HG02588 (cell line): ENCODE data around the gene NXN.
"Not testable (repeated sequence)": the region's sequence is repeated elsewhere in the genome, so short reads cannot be mapped to it uniquely, and the experiment has no call there.

Source experiments
- ATAC-seq: cut with Tn5 transposase; IDR thresholded peaks from one replicate; pipeline ENCODE4 v1.9.1; 2021; ENCODE audit warnings: mild to moderate bottlenecking, moderate library complexity; ENCODE audit not compliant: unreplicated experiment

NXN gene

DNA sequence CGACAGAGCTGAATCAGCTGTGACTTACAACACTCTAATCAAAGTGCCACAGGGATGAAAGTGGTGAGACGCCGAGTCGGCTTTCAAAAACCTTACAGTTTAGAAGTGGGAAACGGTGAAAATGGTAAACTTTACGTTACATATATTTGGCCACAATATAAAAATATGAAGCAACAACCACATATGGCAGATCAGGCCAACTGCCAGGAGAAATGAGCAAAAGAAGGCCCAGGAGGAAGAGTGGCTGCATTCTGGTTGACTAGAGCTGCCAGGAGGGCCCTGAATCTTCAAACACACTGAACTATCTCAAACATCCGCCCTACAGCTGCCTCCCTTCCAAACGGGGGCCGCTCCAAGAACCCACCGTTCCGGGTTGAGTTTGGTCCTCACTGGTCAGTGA is 141.1 kb downstream of the NXN start:
- no peak for ATAC-seq

GRCh38 chr17:836151-836550 is 143.4 kb downstream of the NXN start:
- no peak for ATAC-seq

DNA sequence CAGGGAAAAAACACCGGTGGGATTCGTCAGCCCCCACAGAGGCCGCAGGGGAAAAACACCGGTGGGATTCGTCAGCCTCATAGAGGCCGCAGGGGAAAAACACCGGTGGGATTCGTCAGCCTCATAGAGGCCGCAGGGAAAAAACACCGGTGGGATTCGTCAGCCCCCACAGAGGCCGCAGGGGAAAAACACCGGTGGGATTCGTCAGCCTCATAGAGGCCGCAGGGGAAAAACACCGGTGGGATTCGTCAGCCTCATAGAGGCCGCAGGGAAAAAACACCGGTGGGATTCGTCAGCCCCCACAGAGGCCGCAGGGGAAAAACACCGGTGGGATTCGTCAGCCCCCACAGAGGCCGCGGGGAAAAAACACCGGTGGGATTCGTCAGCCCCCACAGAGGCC is 143.9 kb downstream of the NXN start:
- ATAC-seq = not testable (repeated sequence)

- ATAC-seq = no peak
These were observed 144.3 kb downstream of the NXN start for GRCh38 chr17:835263-835662.

DNA sequence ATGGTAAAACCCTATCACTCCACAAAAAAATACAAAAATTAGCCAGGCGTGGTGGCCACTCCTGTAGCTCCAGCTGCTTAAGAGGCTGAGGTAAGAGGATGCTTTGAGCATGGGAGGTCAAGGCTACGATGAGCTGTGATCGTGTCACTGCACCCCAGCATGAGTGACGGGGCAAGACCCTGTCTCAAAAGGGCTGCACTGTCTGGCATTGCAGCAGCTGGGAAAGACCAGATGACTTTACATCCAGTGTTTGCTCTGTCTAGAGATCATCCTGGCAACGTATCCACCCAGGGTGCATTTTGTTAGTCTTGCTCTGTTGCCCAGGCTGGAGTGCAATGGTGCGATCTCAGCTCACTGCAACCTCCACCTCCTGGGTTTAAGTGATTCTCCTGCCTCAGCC is 145.4 kb downstream of the NXN start:
- no peak for ATAC-seq

DNA sequence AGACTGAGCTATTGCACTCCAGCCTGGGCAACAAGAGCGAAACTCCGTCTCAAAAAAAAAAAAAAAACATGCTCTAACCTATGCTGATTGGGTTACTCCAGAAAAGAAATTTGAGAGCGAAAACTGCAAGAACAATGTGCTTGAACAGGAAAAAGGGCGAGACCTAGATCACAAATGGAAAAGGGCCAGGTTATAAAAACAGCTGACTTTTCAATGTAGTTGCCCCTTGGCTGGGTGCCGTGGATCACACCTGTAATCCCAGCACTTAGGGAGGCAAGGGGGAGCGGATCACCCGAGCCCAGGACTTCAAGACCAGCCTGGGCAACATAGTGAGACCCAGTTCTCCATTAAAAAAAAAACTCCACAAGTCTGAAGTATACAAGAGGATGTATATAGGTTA is 148.6 kb downstream of the NXN start:
- no peak for ATAC-seq

DNA sequence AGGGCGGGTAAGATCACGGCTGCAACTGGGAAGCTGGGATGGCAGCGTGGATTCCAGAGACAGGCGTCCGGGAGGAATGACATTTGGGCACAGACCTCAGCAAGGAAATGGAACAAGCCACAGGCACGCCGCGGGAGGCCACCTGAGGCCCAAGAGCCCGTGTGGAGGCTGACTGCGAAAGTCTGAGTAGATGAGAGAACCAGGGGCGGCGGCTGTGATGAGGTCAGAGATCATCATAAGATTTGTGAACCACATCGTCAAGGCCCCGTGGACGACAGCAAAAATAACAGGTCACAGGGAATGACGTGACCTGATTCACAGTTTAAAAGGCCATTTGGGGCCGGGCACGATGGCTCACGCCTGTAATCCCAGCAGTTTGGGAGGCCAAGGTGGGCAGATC is 149.2 kb downstream of the NXN start:
- ATAC-seq = no peak

DNA sequence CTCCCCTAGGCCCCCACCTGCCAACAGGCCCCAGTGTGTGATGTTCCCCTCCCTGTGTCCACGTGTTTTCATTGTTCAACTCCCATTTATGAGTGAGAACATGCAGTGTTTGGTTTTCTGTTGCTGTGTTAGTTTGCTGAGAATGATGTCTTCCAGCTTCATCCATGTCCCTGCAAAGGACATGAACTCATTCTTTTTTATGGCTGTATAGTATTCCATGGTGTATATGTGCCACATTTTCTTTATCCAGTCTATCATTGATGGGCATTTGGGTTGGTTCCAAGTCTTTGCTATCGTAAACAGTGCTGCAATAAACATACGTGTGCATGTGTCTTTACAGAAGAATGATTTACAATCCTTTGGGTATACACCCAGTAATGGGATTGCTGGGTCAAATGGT is 150.0 kb downstream of the NXN start:
- not testable (repeated sequence) for ATAC-seq

DNA sequence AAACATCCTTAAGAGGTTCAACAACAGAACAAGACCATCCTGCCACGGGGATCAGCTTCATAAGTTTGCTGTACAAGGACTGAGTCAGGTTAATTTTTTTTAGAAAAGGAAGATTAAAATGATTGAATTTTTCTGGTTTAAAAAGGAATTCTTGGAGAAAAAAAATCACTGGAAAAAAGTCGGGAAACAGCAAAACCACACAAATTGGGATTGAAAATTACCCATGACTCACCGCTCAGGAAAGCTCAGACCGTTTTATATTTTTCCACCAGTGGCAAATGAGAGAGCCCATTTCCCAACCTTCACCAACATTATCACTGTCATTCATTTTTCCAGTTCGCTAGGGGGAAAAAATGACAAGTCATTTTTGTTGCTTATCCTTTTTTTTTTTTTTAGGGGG is 150.8 kb downstream of the NXN start:
- ATAC-seq = no peak

DNA sequence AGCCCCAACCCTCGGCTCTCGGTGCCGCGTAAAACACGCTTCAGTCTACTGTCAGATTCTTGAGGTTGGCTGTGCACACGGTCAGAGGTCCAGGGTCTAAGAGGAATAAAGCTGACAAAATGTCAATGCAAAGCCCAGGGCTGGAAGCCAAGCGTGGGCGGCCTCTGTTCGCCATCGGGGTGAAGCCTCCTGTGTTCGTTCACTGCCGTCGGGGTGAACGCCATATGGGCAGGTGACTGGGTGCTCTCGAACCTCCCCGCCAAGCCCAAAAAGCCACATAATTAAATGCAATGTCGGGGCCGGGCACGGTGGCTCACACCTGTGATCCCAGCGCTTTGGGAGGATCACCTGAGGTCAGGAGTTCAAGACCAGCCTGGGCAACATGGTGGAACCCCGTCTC is 152.8 kb downstream of the NXN start:
- no peak for ATAC-seq

GRCh38 chr17:825216-825615 is 154.4 kb downstream of the NXN start:
- ATAC-seq = no peak

DNA sequence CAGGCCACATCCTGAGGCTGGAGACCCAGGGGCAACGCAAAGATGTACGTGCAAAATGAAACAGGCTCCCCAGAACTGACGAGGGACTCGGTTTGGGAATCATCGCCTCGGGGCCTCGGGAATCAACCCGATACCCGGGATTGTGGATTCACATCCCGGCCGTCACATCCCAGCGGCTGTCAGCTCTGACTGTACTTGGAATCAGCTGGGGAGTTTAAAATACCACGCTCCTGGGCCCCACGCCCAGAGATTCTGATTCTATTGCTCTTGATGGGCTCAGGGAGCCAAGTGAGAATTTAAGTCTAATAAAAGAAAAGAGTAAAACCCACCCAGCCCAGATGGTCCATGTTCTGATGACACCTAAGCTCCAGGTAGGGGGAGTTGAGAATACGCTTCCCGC is 155.2 kb downstream of the NXN start:
- ATAC-seq = no peak

GRCh38 chr17:823501-823902 is 156.1 kb downstream of the NXN start:
- ATAC-seq = no peak

DNA sequence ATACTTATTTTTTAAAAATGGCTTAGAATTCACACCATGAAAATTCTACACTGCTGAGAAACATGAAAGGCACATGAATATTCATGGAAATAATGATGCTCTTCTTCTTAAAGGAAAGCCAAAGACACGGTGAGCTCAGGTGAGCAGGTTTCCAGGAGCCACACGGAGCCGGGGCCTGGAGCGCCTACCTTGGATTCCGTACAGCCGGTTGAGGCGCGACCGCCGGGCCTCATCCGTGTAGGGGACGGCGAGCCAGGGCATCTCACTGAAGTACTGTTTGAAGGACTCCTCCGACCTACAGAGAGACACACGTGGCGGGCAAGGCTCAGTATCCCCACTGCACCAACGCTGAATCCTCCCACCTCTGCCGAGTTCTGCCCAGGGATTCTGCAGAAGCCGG is 160.3 kb downstream of the NXN start:
- ATAC-seq = no peak

DNA sequence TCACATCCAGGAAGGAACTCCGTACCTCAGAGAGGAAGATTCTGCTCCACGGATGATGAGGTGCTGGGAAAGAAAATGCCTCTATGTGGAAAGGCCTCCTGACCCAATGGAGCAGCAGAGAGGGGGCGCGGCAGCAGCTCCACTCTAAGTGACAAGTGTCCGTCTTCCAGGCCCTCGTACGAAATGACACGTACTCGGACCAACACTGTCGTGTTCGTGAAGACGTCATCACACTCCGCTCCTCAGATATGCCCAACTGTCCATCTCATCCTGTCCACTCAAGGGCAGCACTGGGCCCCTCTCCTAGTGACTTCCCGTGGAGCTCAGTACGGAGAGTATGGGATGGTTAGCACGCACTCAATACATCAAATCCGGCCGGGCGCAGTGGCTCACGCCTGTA is 165.2 kb downstream of the NXN start:
- ATAC-seq = no peak

DNA sequence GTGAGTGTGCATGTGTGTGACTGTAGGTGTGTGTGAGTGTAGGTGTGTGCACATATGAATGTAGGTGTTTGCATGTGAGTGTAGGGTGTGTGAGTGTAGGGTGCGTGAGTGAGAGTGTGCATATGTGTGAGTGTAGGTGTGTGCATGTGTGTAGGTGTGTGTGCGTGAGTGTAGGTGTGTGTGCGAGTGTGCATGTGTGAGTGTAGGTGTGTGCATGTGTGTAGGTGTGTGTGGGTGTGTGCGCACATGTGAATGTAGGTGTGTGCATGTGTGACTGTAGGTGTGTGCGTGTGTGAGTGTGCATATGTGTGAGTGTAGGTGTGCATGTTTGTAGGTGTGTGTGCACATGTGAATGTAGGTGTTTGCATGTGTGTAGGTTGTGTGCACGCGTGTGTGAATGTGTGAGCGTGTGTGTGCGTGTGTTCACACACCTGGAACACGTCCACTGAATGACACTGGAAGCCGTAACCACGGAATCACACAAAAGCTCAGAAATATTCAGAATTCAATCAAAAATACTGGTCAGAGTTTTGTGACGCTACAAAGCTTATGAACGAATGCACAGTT is 166.9 kb downstream of the NXN start:
- no peak for ATAC-seq

GRCh38 chr17:811051-811784 is 168.4 kb downstream of the NXN start:
- ATAC-seq = no peak

GRCh38 chr17:807523-808294 is 171.9 kb downstream of the NXN start:
- ATAC-seq = no peak

- no peak for ATAC-seq
These were observed 172.6 kb downstream of the NXN start for GRCh38 chr17:806781-807522.

- ATAC-seq = no peak
These were observed 173.2 kb downstream of the NXN start for GRCh38 chr17:806346-806745.

DNA sequence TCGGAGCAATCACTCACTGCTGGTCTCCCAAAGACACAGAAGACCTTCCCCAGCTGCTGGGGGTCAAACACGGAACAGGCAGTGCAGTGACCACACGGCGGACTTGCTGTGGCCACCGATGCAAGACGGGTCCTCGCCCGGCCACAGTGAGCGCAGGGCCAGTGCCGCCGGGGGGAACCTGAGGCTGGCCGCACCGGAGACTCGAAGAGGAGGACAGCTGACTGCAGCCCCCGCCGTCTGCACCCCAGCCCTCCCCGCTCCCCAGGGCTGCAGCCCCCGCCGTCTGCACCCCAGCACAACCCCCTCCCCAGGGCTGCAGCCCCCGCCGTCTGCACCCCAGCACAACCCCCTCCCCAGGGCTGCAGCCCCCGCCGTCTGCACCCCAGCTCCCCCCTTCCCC is 173.7 kb downstream of the NXN start:
- not testable (repeated sequence) for ATAC-seq
